HEK293 (cell line): ENCODE measurements around the gene PPP1R3E.

Experiments
- HOXC10 ChIP-seq: sonication (generic); formaldehyde crosslinking; IDR thresholded peaks from 2 replicates; pipeline ENCODE4 v1.8.1; 2023; ENCODE audit warnings: mild to moderate bottlenecking, missing genetic modification reagents
- MEIS1 ChIP-seq: sonication (generic); formaldehyde crosslinking; IDR thresholded peaks from 2 replicates; pipeline ENCODE4 v1.8.1; 2022; ENCODE audit warnings: missing genetic modification reagents, mild to moderate bottlenecking, borderline replicate concordance
- SP2 ChIP-seq: fragments of 450-650 bp; formaldehyde crosslinking; IDR thresholded peaks from 2 replicates; pipeline ENCODE4 v1.5.1; 2016; ENCODE audit warnings: missing biosample characterization, missing genetic modification characterization
- YY2 ChIP-seq: fragments of 450-650 bp; formaldehyde crosslinking; IDR thresholded peaks from 2 replicates; pipeline ENCODE4 v1.5.1; 2016; ENCODE audit warnings: missing biosample characterization, missing genetic modification characterization
- ZBTB17 ChIP-seq: fragments of 450-650 bp; formaldehyde crosslinking; IDR thresholded peaks from 2 replicates; pipeline ENCODE4 v1.5.1; 2016; ENCODE audit warnings: missing biosample characterization, missing genetic modification characterization
- ZBTB8A ChIP-seq: fragments of 450-650 bp; formaldehyde crosslinking; IDR thresholded peaks from 2 replicates; pipeline ENCODE4 v1.5.1; 2016; ENCODE audit warnings: missing biosample characterization, missing genetic modification characterization
- ZNF19 ChIP-seq: fragments of 450-650 bp; formaldehyde crosslinking; IDR thresholded peaks from 2 replicates; pipeline ENCODE4; 2016; ENCODE audit warnings: missing biosample characterization, missing genetic modification characterization, low read depth
- ZNF324 ChIP-seq: fragments of 450-650 bp; formaldehyde crosslinking; IDR thresholded peaks from 2 replicates; pipeline ENCODE4 v1.5.1; 2016; ENCODE audit warnings: missing biosample characterization, missing genetic modification characterization
- ZNF335 ChIP-seq: fragments of 450-650 bp; formaldehyde crosslinking; conservative IDR thresholded peaks from 2 replicates; pipeline ENCODE4 v1.5.1; 2016; ENCODE audit warnings: missing biosample characterization, missing genetic modification characterization
- ZNF366 ChIP-seq: fragments of 450-650 bp; formaldehyde crosslinking; conservative IDR thresholded peaks from 2 replicates; pipeline ENCODE4 v1.5.1; 2016; ENCODE audit warnings: missing biosample characterization, missing genetic modification characterization
- ZNF514 ChIP-seq: fragments of 450-650 bp; formaldehyde crosslinking; IDR thresholded peaks from 2 replicates; pipeline ENCODE4 v1.5.1; 2016; ENCODE audit warnings: missing biosample characterization, missing genetic modification characterization
- ZNF521 ChIP-seq: fragments of 450-650 bp; formaldehyde crosslinking; IDR thresholded peaks from 2 replicates; pipeline ENCODE4 v1.5.1; 2017; ENCODE audit warnings: missing biosample characterization, mild to moderate bottlenecking, missing genetic modification characterization
- ZNF555 ChIP-seq: fragments of 450-650 bp; formaldehyde crosslinking; conservative IDR thresholded peaks from 2 replicates; pipeline ENCODE4 v1.5.1; 2017; ENCODE audit warnings: missing biosample characterization, mild to moderate bottlenecking, missing genetic modification characterization, inconsistent platforms
- ZNF561 ChIP-seq: fragments of 450-650 bp; IDR thresholded peaks from 2 replicates; pipeline ENCODE4 v1.5.1; 2018; ENCODE audit warnings: missing biosample characterization, missing genetic modification characterization, borderline replicate concordance
- ZNF571 ChIP-seq: fragments of 450-650 bp; formaldehyde crosslinking; IDR thresholded peaks from 2 replicates; pipeline ENCODE4 v1.5.0; 2017; ENCODE audit warnings: missing biosample characterization, missing genetic modification characterization
- ZNF777 ChIP-seq: fragments of 450-650 bp; formaldehyde crosslinking; IDR thresholded peaks from 2 replicates; pipeline ENCODE4 v1.5.1; 2017; ENCODE audit warnings: missing biosample characterization, missing genetic modification characterization, borderline replicate concordance
- TF ChIP-seq, protein P1 (sequence below): IDR thresholded peaks from 2 replicates; pipeline ENCODE4 v1.6.1; 2011; ENCODE audit warnings: mild to moderate bottlenecking, low read depth, low read length, borderline replicate concordance
- TF ChIP-seq, protein P2 (sequence below): fragments of 450-650 bp; formaldehyde crosslinking; IDR thresholded peaks from 2 replicates; pipeline ENCODE4 v1.5.1; 2016; ENCODE audit warnings: missing biosample characterization, missing genetic modification characterization
- TF ChIP-seq, protein P3 (sequence below): fragments of 450-650 bp; formaldehyde crosslinking; IDR thresholded peaks from 2 replicates; pipeline ENCODE4 v1.5.1; 2017; ENCODE audit warnings: missing biosample characterization, missing genetic modification characterization
- TF ChIP-seq, protein P4 (sequence below): fragments of 450-650 bp; formaldehyde crosslinking; IDR thresholded peaks from 2 replicates; pipeline ENCODE4 v1.5.1; 2016; ENCODE audit warnings: missing biosample characterization, missing genetic modification characterization
- TF ChIP-seq, protein P5 (sequence below): fragments of 450-650 bp; formaldehyde crosslinking; IDR thresholded peaks from 2 replicates; pipeline ENCODE4 v1.5.1; 2016; ENCODE audit warnings: missing biosample characterization, missing genetic modification characterization
- TF ChIP-seq, protein P6 (sequence below): fragments of 450-650 bp; formaldehyde crosslinking; IDR thresholded peaks from 2 replicates; pipeline ENCODE4 v1.5.1; 2016; ENCODE audit warnings: missing biosample characterization, missing genetic modification characterization
- TF ChIP-seq, protein P7 (sequence below): fragments of 450-650 bp; formaldehyde crosslinking; IDR thresholded peaks from 2 replicates; pipeline ENCODE4 v1.5.1; 2016; ENCODE audit warnings: missing biosample characterization, missing genetic modification characterization

The PPP1R3E gene

DNA sequence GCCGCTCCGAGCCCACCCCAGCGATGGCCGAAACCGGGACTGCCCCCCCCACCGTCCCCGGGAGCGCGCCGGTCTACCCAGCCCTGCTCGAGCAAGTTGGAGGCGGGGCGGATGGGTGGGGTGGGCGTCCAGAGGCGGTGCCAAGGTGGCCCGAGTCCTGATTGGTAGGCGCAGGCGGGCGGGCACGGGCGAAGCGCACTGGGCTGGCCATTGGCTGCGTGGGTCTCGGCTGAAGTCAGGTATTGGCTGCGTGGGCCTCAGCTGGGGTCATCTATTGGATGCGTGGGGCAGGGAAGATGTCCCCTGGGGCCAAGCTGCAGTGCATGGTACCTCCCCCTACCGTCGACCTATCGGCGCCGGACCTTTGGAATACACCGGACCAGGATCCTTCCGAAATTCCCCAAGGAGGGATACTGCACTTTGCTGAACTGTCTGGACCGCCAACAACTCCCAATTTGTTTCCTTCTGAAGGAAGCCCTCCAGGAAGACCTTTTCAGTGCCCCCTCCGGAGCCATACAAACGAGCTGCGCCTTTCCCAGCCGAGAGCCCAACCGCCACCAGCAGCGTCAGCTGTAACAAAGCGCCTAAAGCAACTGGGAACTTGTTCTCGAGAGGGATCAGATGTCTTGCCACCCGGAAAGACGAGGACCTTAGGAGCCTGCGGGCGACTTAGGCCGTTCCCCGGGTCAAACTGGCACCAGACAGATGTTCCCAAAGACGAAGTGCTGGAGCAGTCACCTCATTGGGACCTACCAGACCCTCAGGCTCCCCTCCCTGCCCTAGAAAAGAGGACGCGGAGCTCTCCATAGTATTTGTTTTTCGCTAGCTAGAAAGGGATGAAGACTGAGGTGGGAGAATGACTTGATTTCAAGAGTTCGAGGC, 16.4 kb downstream of the PPP1R3E start, which contains the start of gene HOMEZ (continued):
- TF ChIP-seq, protein P1, sequence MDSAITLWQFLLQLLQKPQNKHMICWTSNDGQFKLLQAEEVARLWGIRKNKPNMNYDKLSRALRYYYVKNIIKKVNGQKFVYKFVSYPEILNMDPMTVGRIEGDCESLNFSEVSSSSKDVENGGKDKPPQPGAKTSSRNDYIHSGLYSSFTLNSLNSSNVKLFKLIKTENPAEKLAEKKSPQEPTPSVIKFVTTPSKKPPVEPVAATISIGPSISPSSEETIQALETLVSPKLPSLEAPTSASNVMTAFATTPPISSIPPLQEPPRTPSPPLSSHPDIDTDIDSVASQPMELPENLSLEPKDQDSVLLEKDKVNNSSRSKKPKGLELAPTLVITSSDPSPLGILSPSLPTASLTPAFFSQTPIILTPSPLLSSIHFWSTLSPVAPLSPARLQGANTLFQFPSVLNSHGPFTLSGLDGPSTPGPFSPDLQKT = no peak
- peak; percentile 57; the same call in 1 of the 2 replicates for TF ChIP-seq ZBTB17 (tag by site-specific recombination)
- no peak for TF ChIP-seq ZNF514 (tag by site-specific recombination)
- TF ChIP-seq ZNF521 (tag by site-specific recombination) = no peak
- peak; percentile 60 for TF ChIP-seq ZNF366 (tag by site-specific recombination)
- TF ChIP-seq, protein P2, sequence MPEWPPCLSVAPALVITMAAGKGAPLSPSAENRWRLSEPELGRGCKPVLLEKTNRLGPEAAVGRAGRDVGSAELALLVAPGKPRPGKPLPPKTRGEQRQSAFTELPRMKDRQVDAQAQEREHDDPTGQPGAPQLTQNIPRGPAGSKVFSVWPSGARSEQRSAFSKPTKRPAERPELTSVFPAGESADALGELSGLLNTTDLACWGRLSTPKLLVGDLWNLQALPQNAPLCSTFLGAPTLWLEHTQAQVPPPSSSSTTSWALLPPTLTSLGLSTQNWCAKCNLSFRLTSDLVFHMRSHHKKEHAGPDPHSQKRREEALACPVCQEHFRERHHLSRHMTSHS = no peak
- TF ChIP-seq ZBTB8A (tag by site-specific recombination) = peak; percentile 70
- TF ChIP-seq ZNF571 (tag by site-specific recombination) = no peak
- TF ChIP-seq, protein P3, sequence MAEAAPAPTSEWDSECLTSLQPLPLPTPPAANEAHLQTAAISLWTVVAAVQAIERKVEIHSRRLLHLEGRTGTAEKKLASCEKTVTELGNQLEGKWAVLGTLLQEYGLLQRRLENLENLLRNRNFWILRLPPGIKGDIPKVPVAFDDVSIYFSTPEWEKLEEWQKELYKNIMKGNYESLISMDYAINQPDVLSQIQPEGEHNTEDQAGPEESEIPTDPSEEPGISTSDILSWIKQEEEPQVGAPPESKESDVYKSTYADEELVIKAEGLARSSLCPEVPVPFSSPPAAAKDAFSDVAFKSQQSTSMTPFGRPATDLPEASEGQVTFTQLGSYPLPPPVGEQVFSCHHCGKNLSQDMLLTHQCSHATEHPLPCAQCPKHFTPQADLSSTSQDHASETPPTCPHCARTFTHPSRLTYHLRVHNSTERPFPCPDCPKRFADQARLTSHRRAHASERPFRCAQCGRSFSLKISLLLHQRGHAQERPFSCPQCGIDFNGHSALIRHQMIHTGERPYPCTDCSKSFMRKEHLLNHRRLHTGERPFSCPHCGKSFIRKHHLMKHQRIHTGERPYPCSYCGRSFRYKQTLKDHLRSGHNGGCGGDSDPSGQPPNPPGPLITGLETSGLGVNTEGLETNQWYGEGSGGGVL (tag by site-specific recombination) = no peak; the same call in 1 of the 2 replicates
- peak; percentile 100 for TF ChIP-seq SP2
- no peak for TF ChIP-seq MEIS1 (CRISPR knock-in tag)
- TF ChIP-seq YY2 = no peak
- TF ChIP-seq ZNF777 (tag by site-specific recombination) = no peak
- TF ChIP-seq, protein P4, sequence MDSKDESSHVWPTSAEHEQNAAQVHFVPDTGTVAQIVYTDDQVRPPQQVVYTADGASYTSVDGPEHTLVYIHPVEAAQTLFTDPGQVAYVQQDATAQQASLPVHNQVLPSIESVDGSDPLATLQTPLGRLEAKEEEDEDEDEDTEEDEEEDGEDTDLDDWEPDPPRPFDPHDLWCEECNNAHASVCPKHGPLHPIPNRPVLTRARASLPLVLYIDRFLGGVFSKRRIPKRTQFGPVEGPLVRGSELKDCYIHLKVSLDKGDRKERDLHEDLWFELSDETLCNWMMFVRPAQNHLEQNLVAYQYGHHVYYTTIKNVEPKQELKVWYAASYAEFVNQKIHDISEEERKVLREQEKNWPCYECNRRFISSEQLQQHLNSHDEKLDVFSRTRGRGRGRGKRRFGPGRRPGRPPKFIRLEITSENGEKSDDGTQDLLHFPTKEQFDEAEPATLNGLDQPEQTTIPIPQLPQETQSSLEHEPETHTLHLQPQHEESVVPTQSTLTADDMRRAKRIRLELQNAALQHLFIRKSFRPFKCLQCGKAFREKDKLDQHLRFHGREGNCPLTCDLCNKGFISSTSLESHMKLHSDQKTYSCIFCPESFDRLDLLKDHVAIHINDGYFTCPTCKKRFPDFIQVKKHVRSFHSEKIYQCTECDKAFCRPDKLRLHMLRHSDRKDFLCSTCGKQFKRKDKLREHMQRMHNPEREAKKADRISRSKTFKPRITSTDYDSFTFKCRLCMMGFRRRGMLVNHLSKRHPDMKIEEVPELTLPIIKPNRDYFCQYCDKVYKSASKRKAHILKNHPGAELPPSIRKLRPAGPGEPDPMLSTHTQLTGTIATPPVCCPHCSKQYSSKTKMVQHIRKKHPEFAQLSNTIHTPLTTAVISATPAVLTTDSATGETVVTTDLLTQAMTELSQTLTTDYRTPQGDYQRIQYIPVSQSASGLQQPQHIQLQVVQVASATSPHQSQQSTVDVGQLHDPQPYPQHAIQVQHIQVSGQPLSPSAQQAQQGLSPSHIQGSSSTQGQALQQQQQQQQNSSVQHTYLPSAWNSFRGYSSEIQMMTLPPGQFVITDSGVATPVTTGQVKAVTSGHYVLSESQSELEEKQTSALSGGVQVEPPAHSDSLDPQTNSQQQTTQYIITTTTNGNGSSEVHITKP (tag by site-specific recombination) = peak; percentile 92
- TF ChIP-seq, protein P5, sequence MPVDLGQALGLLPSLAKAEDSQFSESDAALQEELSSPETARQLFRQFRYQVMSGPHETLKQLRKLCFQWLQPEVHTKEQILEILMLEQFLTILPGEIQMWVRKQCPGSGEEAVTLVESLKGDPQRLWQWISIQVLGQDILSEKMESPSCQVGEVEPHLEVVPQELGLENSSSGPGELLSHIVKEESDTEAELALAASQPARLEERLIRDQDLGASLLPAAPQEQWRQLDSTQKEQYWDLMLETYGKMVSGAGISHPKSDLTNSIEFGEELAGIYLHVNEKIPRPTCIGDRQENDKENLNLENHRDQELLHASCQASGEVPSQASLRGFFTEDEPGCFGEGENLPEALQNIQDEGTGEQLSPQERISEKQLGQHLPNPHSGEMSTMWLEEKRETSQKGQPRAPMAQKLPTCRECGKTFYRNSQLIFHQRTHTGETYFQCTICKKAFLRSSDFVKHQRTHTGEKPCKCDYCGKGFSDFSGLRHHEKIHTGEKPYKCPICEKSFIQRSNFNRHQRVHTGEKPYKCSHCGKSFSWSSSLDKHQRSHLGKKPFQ (tag by site-specific recombination) = no peak
- no peak for TF ChIP-seq ZNF324 (tag by site-specific recombination)
- peak; percentile 59 for TF ChIP-seq ZNF561 (tag by site-specific recombination)
- no peak for TF ChIP-seq HOXC10 (CRISPR knock-in tag)
- TF ChIP-seq, protein P6, sequence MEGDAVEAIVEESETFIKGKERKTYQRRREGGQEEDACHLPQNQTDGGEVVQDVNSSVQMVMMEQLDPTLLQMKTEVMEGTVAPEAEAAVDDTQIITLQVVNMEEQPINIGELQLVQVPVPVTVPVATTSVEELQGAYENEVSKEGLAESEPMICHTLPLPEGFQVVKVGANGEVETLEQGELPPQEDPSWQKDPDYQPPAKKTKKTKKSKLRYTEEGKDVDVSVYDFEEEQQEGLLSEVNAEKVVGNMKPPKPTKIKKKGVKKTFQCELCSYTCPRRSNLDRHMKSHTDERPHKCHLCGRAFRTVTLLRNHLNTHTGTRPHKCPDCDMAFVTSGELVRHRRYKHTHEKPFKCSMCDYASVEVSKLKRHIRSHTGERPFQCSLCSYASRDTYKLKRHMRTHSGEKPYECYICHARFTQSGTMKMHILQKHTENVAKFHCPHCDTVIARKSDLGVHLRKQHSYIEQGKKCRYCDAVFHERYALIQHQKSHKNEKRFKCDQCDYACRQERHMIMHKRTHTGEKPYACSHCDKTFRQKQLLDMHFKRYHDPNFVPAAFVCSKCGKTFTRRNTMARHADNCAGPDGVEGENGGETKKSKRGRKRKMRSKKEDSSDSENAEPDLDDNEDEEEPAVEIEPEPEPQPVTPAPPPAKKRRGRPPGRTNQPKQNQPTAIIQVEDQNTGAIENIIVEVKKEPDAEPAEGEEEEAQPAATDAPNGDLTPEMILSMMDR (tag by site-specific recombination) = 0 out of 2 replicates have a peak, but pooled peaks have one; percentile 31
- peak; percentile 77 for TF ChIP-seq ZNF335 (tag by site-specific recombination)
- TF ChIP-seq ZNF19 (tag by site-specific recombination) = no peak
- TF ChIP-seq, protein P7, sequence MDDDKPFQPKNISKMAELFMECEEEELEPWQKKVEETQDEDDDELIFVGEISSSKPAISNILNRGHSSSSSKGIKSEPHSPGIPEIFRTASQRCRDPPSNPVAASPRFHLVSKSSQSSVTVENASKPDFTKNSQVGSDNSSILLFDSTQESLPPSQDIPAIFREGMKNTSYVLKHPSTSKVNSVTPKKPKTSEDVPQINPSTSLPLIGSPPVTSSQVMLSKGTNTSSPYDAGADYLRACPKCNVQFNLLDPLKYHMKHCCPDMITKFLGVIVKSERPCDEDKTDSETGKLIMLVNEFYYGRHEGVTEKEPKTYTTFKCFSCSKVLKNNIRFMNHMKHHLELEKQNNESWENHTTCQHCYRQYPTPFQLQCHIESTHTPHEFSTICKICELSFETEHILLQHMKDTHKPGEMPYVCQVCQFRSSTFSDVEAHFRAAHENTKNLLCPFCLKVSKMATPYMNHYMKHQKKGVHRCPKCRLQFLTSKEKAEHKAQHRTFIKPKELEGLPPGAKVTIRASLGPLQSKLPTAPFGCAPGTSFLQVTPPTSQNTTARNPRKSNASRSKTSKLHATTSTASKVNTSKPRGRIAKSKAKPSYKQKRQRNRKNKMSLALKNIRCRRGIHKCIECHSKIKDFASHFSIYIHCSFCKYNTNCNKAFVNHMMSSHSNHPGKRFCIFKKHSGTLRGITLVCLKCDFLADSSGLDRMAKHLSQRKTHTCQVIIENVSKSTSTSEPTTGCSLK (tag by site-specific recombination) = no peak
- TF ChIP-seq ZNF555 (tag by site-specific recombination) = no peak
